ENCODE measurements around the gene DHX15. TPM values are rescaled to one million over a fixed set of nuclear protein-coding genes. Genes with fewer than 3 reads are reported as not detected.

Gene DHX15
- total RNA-seq, 2 experiments from 2014 or later: 169 to 177 TPM

Small RNAs within 50 kb of the gene (microRNA-seq; reads per million reads assigned to microRNA genes)
- 2.1 reads per million for gene MIR573

Other genes starting within 250 kb of the DHX15 start
- not detected for gene SOD3, start 211.0 kb upstream of the DHX15 start, total RNA-seq